Measurements from ENCODE around the gene FGF22. TPM values are rescaled to one million over a fixed set of nuclear protein-coding genes. Genes with fewer than 3 reads are reported as not detected.

Gene FGF22
- total RNA-seq, 1 donor from 2014 or later: 0.38 TPM

GRCh38 chr19:688214-688613, 48.5 kb downstream of the FGF22 start:
- Mint-ChIP-seq H3K27me3 (ENCODE audit: low read depth) (no peaks in the 10 kb centered on the region), H3K4me3 (no peak overlapping the region), H3K27ac (no peak overlapping the region), H3K36me3 (no peaks in the 10 kb centered on the region), H3K4me1 (no peaks in the 10 kb centered on the region), H3K9me3 (no peaks in the 10 kb centered on the region)
- no peak for DNase-seq (ENCODE audit: low spot score in 2 of 2, unreplicated experiment in 2 of 2)
- TF ChIP-seq, protein P1, sequence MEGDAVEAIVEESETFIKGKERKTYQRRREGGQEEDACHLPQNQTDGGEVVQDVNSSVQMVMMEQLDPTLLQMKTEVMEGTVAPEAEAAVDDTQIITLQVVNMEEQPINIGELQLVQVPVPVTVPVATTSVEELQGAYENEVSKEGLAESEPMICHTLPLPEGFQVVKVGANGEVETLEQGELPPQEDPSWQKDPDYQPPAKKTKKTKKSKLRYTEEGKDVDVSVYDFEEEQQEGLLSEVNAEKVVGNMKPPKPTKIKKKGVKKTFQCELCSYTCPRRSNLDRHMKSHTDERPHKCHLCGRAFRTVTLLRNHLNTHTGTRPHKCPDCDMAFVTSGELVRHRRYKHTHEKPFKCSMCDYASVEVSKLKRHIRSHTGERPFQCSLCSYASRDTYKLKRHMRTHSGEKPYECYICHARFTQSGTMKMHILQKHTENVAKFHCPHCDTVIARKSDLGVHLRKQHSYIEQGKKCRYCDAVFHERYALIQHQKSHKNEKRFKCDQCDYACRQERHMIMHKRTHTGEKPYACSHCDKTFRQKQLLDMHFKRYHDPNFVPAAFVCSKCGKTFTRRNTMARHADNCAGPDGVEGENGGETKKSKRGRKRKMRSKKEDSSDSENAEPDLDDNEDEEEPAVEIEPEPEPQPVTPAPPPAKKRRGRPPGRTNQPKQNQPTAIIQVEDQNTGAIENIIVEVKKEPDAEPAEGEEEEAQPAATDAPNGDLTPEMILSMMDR (IDR thresholded peaks at IDR 0.05; ENCODE audit: unreplicated experiment): no peak

DNA sequence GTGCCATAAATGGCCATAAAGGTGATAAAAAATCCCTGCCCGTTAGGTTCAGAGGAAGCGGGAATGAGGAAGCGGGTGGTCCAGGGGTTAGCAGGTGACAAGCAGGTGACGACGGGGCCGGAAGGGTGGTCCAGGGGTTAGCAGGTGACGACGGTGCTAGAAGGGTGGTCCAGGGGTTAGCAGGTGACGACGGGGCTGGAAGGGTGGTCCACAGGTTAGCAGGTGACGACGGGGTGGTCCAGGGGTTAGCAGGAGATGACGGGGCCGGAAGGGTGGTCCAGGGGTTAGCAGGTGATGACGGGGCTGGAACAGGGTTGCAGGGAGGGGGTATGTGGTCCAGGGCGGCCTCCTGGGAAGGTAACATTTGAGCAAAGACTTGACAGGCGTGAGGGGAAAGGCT, 49.3 kb downstream of the FGF22 start:
- TF ChIP-seq, protein P1 (IDR thresholded peaks at IDR 0.05; ENCODE audit: unreplicated experiment): no peak
- Mint-ChIP-seq H3K4me3 (no peak overlapping the region), H3K27me3 (ENCODE audit: low read depth) (no peaks in the 10 kb centered on the region), H3K9me3 (no peaks in the 10 kb centered on the region), H3K4me1 (no peaks in the 10 kb centered on the region), H3K27ac (no peak overlapping the region), H3K36me3 (no peaks in the 10 kb centered on the region)
- DNase-seq (ENCODE audit: low spot score in 2 of 2, unreplicated experiment in 2 of 2): no peak

DNA sequence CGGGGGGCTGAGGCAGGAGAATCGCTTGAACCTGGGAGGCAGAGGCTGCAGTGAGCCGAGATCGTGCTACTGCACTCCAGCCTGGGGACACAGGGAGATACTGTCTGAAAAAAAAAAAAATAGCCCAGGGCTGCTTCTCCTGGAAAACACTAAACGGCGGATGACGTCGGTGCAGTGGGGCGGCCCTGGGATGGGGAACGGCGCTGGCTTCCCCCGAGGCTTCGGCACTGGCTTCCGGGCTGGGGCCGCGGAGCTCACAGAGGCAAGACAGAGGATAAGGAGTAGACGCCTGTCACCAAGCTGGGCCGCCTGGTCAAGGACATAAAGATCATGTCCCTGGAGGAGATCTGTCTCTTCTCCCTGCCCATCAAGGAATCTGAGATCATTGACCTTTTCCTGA, 50.5 kb downstream of the FGF22 start:
- Mint-ChIP-seq H3K27ac (no peak overlapping the region), H3K4me3 (no peak overlapping the region), H3K27me3 (ENCODE audit: low read depth) (no peaks in the 10 kb centered on the region), H3K4me1 (no peaks in the 10 kb centered on the region), H3K9me3 (no peaks in the 10 kb centered on the region), H3K36me3 (no peaks in the 10 kb centered on the region)
- DNase-seq (ENCODE audit: low spot score in 2 of 2, unreplicated experiment in 2 of 2): no peak
- TF ChIP-seq, protein P1 (IDR thresholded peaks at IDR 0.05; ENCODE audit: unreplicated experiment): no peak

Other genes starting within 250 kb of the FGF22 start
- gene C2CD4C, start 230.7 kb upstream of the FGF22 start, total RNA-seq: 7.8 to 8.1 TPM (median 7.9 TPM) in 3 replicates
- 85.1 to 91.0 TPM (median 86.4 TPM) in 3 replicates for gene SHC2, start 178.8 kb upstream of the FGF22 start, total RNA-seq
- gene MADCAM1, start 143.4 kb upstream of the FGF22 start, total RNA-seq: 0.75 to 1.1 TPM (median 0.98 TPM) in 3 replicates
- gene TPGS1, start 132.4 kb upstream of the FGF22 start, total RNA-seq: 30.8 to 32.4 TPM (median 32.3 TPM) in 3 replicates
- gene CDC34, start 108.1 kb upstream of the FGF22 start, total RNA-seq: 98.1 to 106 TPM (median 99.5 TPM) in 3 replicates
- 0.25 to 0.40 TPM (median 0.29 TPM) in 3 replicates for gene GZMM, start 95.8 kb upstream of the FGF22 start, total RNA-seq
- gene BSG, start 67.3 kb upstream of the FGF22 start, total RNA-seq: 414 to 431 TPM (median 414 TPM) in 3 replicates
- 1.1 to 1.6 TPM (median 1.5 TPM) in 3 replicates for gene HCN2, start 50.0 kb upstream of the FGF22 start, total RNA-seq
- 49.5 to 56.4 TPM (median 56.4 TPM) in 3 replicates for gene POLRMT, start 6.3 kb upstream of the FGF22 start, total RNA-seq
- gene RNF126, start 23.3 kb downstream of the FGF22 start, total RNA-seq: 41.6 to 47.3 TPM (median 47.1 TPM) in 3 replicates
- gene FSTL3, start 36.5 kb downstream of the FGF22 start, total RNA-seq: 64.1 to 65.5 TPM (median 64.6 TPM) in 3 replicates
- not detected in 3 replicates for gene PRSS57, start 55.6 kb downstream of the FGF22 start, total RNA-seq
- 80.5 to 87.1 TPM (median 86.9 TPM) in 3 replicates for gene PALM, start 69.1 kb downstream of the FGF22 start, total RNA-seq
- gene MISP, start 111.2 kb downstream of the FGF22 start, total RNA-seq: 1.4 to 2.2 TPM (median 1.5 TPM) in 3 replicates
- gene PTBP1, start 157.6 kb downstream of the FGF22 start, total RNA-seq: 447 to 482 TPM (median 459 TPM) in 3 replicates
- 140 to 162 TPM (median 152 TPM) in 3 replicates for gene PLPPR3, start 182.1 kb downstream of the FGF22 start, total RNA-seq
- gene AZU1, start 188.0 kb downstream of the FGF22 start, total RNA-seq: 6.4 to 7.1 TPM (median 6.7 TPM) in 3 replicates
- gene PRTN3, start 201.1 kb downstream of the FGF22 start, total RNA-seq: 0.23 TPM in 1 of 3 replicates, not detected in the others
- not detected in 3 replicates for gene ELANE, start 212.4 kb downstream of the FGF22 start, total RNA-seq
- 3.2 to 3.5 TPM (median 3.4 TPM) in 3 replicates for gene CFD, start 219.8 kb downstream of the FGF22 start, total RNA-seq

Data from mesothelial cell of epicardium (in vitro differentiated cells).